Parathyroid adenoma (tissue), 2 donors: ENCODE results near the gene DHX40.
"Not testable (repeated sequence)": the region's sequence is repeated elsewhere in the genome, so short reads cannot be mapped to it uniquely, and the experiment has no call there.

ENCODE experiments used
- H2AFZ ChIP-seq: fragments of 300-600 bp; sonication (generic); one replicate; pipeline ENCODE4 v1.7.0; 2017; ENCODE audit warnings: antibody characterized with exemption, mild to moderate bottlenecking
- H3K27ac ChIP-seq: fragments of 300-600 bp; sonication (generic); one replicate; pipeline ENCODE4 v1.7.0; 2017
- H3K27me3 ChIP-seq: fragments of 300-600 bp; sonication (generic); one replicate; pipeline ENCODE4 v1.7.0; 2017; ENCODE audit warnings: low read length; ENCODE audit not compliant: control insufficient read depth, insufficient read depth
- H3K36me3 ChIP-seq: fragments of 300-600 bp; sonication (generic); one replicate; pipeline ENCODE4 v1.7.0; 2017; ENCODE audit warnings: low read length; ENCODE audit not compliant: control insufficient read depth, insufficient read depth
- H3K4me1 ChIP-seq: fragments of 300-600 bp; sonication (generic); one replicate; pipeline ENCODE4 v1.7.0; 2017; ENCODE audit warnings: control low read depth
- H3K4me2 ChIP-seq: fragments of 300-600 bp; sonication (generic); one replicate; pipeline ENCODE4 v1.7.0; 2017; ENCODE audit warnings: low read length
- H3K4me3 ChIP-seq: fragments of 300-600 bp; sonication (generic); one replicate; pipeline ENCODE4 v1.7.0; 2017; ENCODE audit warnings: low read depth, low read length
- H3K79me2 ChIP-seq: fragments of 300-600 bp; sonication (generic); one replicate; pipeline ENCODE4 v1.7.0; 2017; ENCODE audit warnings: control low read depth
- H3K9ac ChIP-seq: fragments of 300-600 bp; sonication (generic); one replicate; pipeline ENCODE4 v1.7.0; 2017; ENCODE audit warnings: mild to moderate bottlenecking
- H3K9me3 ChIP-seq: fragments of 300-600 bp; sonication (generic); one replicate; pipeline ENCODE4 v1.7.0; 2017; ENCODE audit warnings: low read length; ENCODE audit not compliant: control insufficient read depth
- CTCF ChIP-seq: fragments of 300-600 bp; sonication (generic); IDR thresholded peaks from one replicate; pipeline ENCODE4 v1.7.0; 2017; ENCODE audit warnings: antibody characterized with exemption, mild to moderate bottlenecking
- donor health status: primary hyperparathyroidism.

DHX40 gene

GRCh38 chr17:59650642-59651041 lies 85.2 kb downstream of the DHX40 start:
- no peak overlapping the region for H3K27ac ChIP-seq
- H3K27me3 ChIP-seq = no peaks in the 10 kb centered on the region
- H3K4me3 ChIP-seq = no peak overlapping the region
- no peaks in the 10 kb centered on the region for H3K9me3 ChIP-seq
- H3K4me1 ChIP-seq = peaks cover 3% of the 10 kb centered on the region
- TF ChIP-seq CTCF = no peak
- no peaks in the 10 kb centered on the region for H3K36me3 ChIP-seq
- no peak overlapping the region for H2AFZ ChIP-seq
- H3K9ac ChIP-seq = no peak overlapping the region
- peaks cover 23% of the 10 kb centered on the region for H3K79me2 ChIP-seq
- H3K4me2 ChIP-seq = no peak overlapping the region

DNA sequence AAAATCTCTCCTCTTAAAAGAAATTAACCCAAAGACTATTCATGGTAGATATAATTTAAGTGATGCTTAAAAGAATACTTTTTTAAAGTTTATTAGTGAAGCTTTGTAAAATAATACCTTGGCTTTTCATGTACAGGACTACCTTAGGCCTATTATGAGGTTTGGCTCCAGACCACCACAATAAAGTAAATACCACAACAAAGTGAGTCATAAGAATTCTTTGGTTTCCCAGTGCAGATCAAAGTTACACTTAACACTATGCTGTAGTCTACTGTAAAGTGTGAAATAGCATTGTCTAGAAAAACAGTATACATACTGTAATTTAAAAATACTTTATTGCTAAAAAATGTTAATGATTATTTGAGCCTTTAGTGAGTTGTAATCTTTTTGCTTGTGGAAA lies 85.9 kb downstream of the DHX40 start:
- no peak overlapping the region for H3K4me2 ChIP-seq
- no peak overlapping the region for H3K27ac ChIP-seq
- H2AFZ ChIP-seq = no peak overlapping the region
- H3K79me2 ChIP-seq = peaks cover 23% of the 10 kb centered on the region
- H3K27me3 ChIP-seq = no peaks in the 10 kb centered on the region
- H3K4me3 ChIP-seq = no peak overlapping the region
- no peaks in the 10 kb centered on the region for H3K36me3 ChIP-seq
- peaks cover 3% of the 10 kb centered on the region for H3K4me1 ChIP-seq
- H3K9ac ChIP-seq = no peak overlapping the region
- TF ChIP-seq CTCF = no peak
- no peaks in the 10 kb centered on the region for H3K9me3 ChIP-seq

DNA sequence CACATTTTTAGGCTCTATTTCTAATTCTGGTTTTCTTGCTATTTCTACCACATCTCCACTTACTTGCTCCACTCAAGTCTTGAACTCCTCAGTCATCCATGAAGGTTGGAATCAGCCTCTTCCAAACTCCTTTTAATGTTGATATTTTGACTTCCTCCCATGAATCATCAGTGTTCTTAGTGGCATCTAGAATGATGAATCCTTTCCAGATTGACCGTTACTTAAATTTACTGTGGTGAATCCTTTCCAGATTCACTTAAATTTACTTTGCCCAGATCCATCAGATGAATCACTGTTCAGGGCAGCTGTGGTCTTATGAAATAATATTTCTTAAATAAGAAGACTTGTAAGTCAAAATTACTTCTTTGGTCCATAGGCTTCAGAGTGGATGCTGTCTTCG lies 86.7 kb downstream of the DHX40 start:
- no peak overlapping the region for H3K27ac ChIP-seq
- H3K4me1 ChIP-seq = peaks cover 3% of the 10 kb centered on the region
- no peak overlapping the region for H3K4me2 ChIP-seq
- H3K9ac ChIP-seq = no peak overlapping the region
- no peak overlapping the region for H3K4me3 ChIP-seq
- no peaks in the 10 kb centered on the region for H3K36me3 ChIP-seq
- no peaks in the 10 kb centered on the region for H3K27me3 ChIP-seq
- no peak for TF ChIP-seq CTCF
- no peaks in the 10 kb centered on the region for H3K9me3 ChIP-seq
- no peak overlapping the region for H2AFZ ChIP-seq
- peaks cover 23% of the 10 kb centered on the region for H3K79me2 ChIP-seq

DNA sequence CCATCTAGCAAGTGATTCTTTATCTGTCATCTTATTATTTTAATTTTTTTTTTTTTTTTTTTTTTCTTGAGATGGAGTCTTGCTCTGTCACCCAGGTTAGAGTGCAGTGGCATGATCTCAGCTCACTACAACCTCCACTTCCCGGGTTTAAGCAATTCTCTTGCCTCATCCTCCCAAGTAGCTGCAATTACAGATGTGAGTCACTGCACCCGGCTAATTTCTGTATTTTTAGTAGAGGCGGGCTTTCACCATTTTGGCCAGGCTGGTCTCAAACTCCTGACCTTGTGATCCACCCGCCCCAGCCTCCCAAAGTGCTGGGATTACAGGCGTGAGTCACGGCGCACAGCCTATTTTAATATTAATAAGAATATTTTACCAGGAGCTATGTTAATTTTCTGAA lies 91.2 kb downstream of the DHX40 start:
- not testable (repeated sequence) for H3K4me2 ChIP-seq, H3K4me3 ChIP-seq, H3K36me3 ChIP-seq

More for the DNA sequence above, 91.2 kb downstream of the DHX40 start:
- H3K79me2 ChIP-seq = peaks cover 20% of the 10 kb centered on the region
- not testable (repeated sequence) for H3K27me3 ChIP-seq, H3K27ac ChIP-seq, H2AFZ ChIP-seq, H3K9ac ChIP-seq, H3K4me1 ChIP-seq, H3K9me3 ChIP-seq
